SIG-M5 treated with dmso at 0.1 percent for 504 hours (cell line): ENCODE measurements around the gene KCNJ11.
A peak's percentile ranks its signal among the peaks of the same experiment; 100 is the strongest.

ENCODE experiments used
- DNase-seq: peaks from one replicate; lab custom pipeline; 2025; ENCODE audit not compliant: unreplicated experiment; lab: John Stamatoyannopoulos, UW

KCNJ11 gene

GRCh38 chr11:17391493-17392355, 3.3 kb upstream of the KCNJ11 start:
- DNase-seq: no peak

- DNase-seq: no peak
Measured at GRCh38 chr11:17389957-17390649, 1.6 kb upstream of the KCNJ11 start.

GRCh38 chr11:17389211-17389956, 925 bp upstream of the KCNJ11 start:
- DNase-seq: peak; percentile 68

GRCh38 chr11:17387811-17388210, 648 bp downstream of the KCNJ11 start:
- no peak for DNase-seq

GRCh38 chr11:17387254-17387653, 1.2 kb downstream of the KCNJ11 start:
- no peak for DNase-seq

- DNase-seq: peak; percentile 74
Measured at GRCh38 chr11:17386331-17387084, 2.0 kb downstream of the KCNJ11 start.

- DNase-seq: no peak
Measured at GRCh38 chr11:17385926-17386325, 2.5 kb downstream of the KCNJ11 start.

- no peak for DNase-seq
Measured at GRCh38 chr11:17385492-17385891, 3.0 kb downstream of the KCNJ11 start.

GRCh38 chr11:17384002-17384511, 4.4 kb downstream of the KCNJ11 start:
- DNase-seq: peak; percentile 59

- DNase-seq: peak; percentile 71
Measured at GRCh38 chr11:17383461-17383860, 5.0 kb downstream of the KCNJ11 start.

GRCh38 chr11:17382046-17382728, 6.3 kb downstream of the KCNJ11 start:
- DNase-seq: no peak

GRCh38 chr11:17381156-17381555, 7.3 kb downstream of the KCNJ11 start:
- DNase-seq: no peak

- no peak for DNase-seq
Measured at GRCh38 chr11:17379383-17380180, 8.9 kb downstream of the KCNJ11 start.

- DNase-seq: no peak
Measured at GRCh38 chr11:17378655-17379054, 9.8 kb downstream of the KCNJ11 start.

- no peak for DNase-seq
Measured at GRCh38 chr11:17376493-17376892, 12.0 kb downstream of the KCNJ11 start.

- no peak for DNase-seq
Measured at GRCh38 chr11:17375547-17375946, 12.9 kb downstream of the KCNJ11 start.

GRCh38 chr11:17371614-17372013, 16.8 kb downstream of the KCNJ11 start:
- DNase-seq: no peak

GRCh38 chr11:17369684-17370243, 18.7 kb downstream of the KCNJ11 start:
- DNase-seq: no peak

- DNase-seq: no peak
Measured at GRCh38 chr11:17369094-17369493, 19.4 kb downstream of the KCNJ11 start.
